GM12878 (cell line): ENCODE data around the gene RIN2. TPM values are rescaled to one million over a fixed set of nuclear protein-coding genes. Genes with fewer than 3 reads are reported as not detected.

Source experiments
- ATAC-seq: fragments of 200-7000 bp; cut with Tn5 transposase; 3 replicates; pipeline ENCODE4 v1.9.1; 2020; ENCODE audit warnings: mild to moderate bottlenecking, moderate library complexity
- BruUV-seq: library from RNA; stranded (reverse); fragments of 400-500 nt; replicated peaks from 2 replicates; lab custom pipeline; 2021; lab: Mats Ljungman, UMichigan
- CTCF ChIA-PET: fragments of 300-600 bp; sonication (Branson Sonifier 250); formaldehyde crosslinking; extraction: SDS; loops from one replicate; lab custom pipeline; 2021; ENCODE audit warnings: inconsistent platforms; lab: Yijun Ruan, JAX
- POLR2A ChIA-PET: fragments of 350-600 bp; formaldehyde crosslinking; extraction: SDS; loops from one replicate; lab custom pipeline; 2021; ENCODE audit warnings: inconsistent platforms; lab: Charles Lee
- RAD21 ChIA-PET: fragments of 300-600 bp; sonication (Branson Sonifier 250); formaldehyde crosslinking; loops from one replicate; lab custom pipeline; 2023; ENCODE audit warnings: antibody characterized with exemption; ENCODE audit not compliant: unreplicated experiment; lab: Charles Lee
- SMC1A ChIA-PET: fragments of 300-600 bp; sonication (Branson Sonifier 250); formaldehyde crosslinking; loops from one replicate; lab custom pipeline; 2023; ENCODE audit not compliant: unreplicated experiment, uncharacterized antibody; lab: Charles Lee
- DNase-seq: peaks from one replicate; pipeline ENCODE4 v3.0.0-alpha.2; 2011; ENCODE audit warnings: low read depth, low spot score
- FAIRE-seq: peaks from 3 replicates; lab custom pipeline; 2011; peaks lifted over from hg19 to GRCh38; lab: Jason Lieb, UNC
- H2AFZ ChIP-seq: 2 replicates; pipeline ENCODE4 v1.6.0; 2011; ENCODE audit warnings: low read depth, low read length, control low read depth; ENCODE audit not compliant: control insufficient read depth
- H3K27ac ChIP-seq: 2 replicates; pipeline ENCODE4 v1.5.1; 2011; ENCODE audit warnings: control low read depth; ENCODE audit not compliant: control insufficient read depth, insufficient read depth
- H3K27me3 ChIP-seq, 2 experiments: replicated peaks in 1 of 2; 2 replicates each; pipeline versions ENCODE4 v1.6.0 to v1.6.1; 2011; ENCODE audit warnings: low read length in 1 of 2; ENCODE audit not compliant: control insufficient read depth in 2 of 2, insufficient read depth in 2 of 2
- H3K36me3 ChIP-seq, 2 experiments: 2 replicates each; pipeline ENCODE4 v1.5.1; 2011; ENCODE audit warnings: low read length in 1 of 2; ENCODE audit not compliant: control insufficient read depth in 2 of 2, insufficient read depth in 2 of 2
- H3K4me1 ChIP-seq: 2 replicates; pipeline ENCODE4 v1.6.1; 2011; ENCODE audit warnings: mild to moderate bottlenecking, low read length, moderate library complexity, mixed read lengths; ENCODE audit not compliant: control insufficient read depth, insufficient read depth
- H3K4me2 ChIP-seq: 2 replicates; pipeline ENCODE4 v1.6.0; 2011; ENCODE audit warnings: control low read depth; ENCODE audit not compliant: control insufficient read depth, insufficient read depth
- H3K4me3 ChIP-seq: fragments of 200-600 bp; sonication (generic); 2 replicates; pipeline ENCODE4 v1.5.1; 2016
- H3K79me2 ChIP-seq: 2 replicates; pipeline ENCODE4 v1.6.0; 2011; ENCODE audit warnings: low read length; ENCODE audit not compliant: control insufficient read depth, insufficient read depth
- H3K9ac ChIP-seq: 2 replicates; pipeline ENCODE4 v1.8.0; 2011; ENCODE audit warnings: low read length, control low read depth, mixed read lengths; ENCODE audit not compliant: control insufficient read depth, insufficient read depth
- H3K9me3 ChIP-seq: replicated peaks from 3 replicates; pipeline ENCODE4 v1.5.1; 2011; ENCODE audit warnings: mild to moderate bottlenecking, low read length; ENCODE audit not compliant: control insufficient read depth, insufficient read depth
- H4K20me1 ChIP-seq: 2 replicates; pipeline ENCODE4 v1.6.0; 2011; ENCODE audit not compliant: control insufficient read depth, insufficient read depth
- BCL11A ChIP-seq: IDR thresholded peaks from 2 replicates; pipeline ENCODE4 v1.6.1; 2011; ENCODE audit warnings: low read depth, low read length
- BCL3 ChIP-seq: IDR thresholded peaks from 2 replicates; pipeline ENCODE4 v1.6.1; 2011; ENCODE audit warnings: borderline replicate concordance, low read depth, mild to moderate bottlenecking, moderate library complexity, low read length; ENCODE audit not compliant: insufficient read depth, poor library complexity, severe bottlenecking
- CHD2 ChIP-seq: IDR thresholded peaks from 2 replicates; pipeline ENCODE4 v1.6.1; 2011; ENCODE audit warnings: low read depth, low read length, improper control_type of control experiment, borderline replicate concordance
- ELK1 ChIP-seq: IDR thresholded peaks from 2 replicates; pipeline ENCODE4 v1.6.1; 2012; ENCODE audit warnings: low read depth, low read length, improper control_type of control experiment
- ESRRA ChIP-seq: IDR thresholded peaks from 2 replicates; pipeline ENCODE4 v1.6.1; 2012; ENCODE audit warnings: mild to moderate bottlenecking, low read length, improper control_type of control experiment
- SMAD1 ChIP-seq: fragments of 450-650 bp; IDR thresholded peaks from 2 replicates; pipeline ENCODE4 v1.6.1; 2018; ENCODE audit warnings: mild to moderate bottlenecking, low read depth; ENCODE audit not compliant: partially characterized antibody
- ZNF687 ChIP-seq: fragments of 450-650 bp; IDR thresholded peaks from 2 replicates; pipeline ENCODE4 v1.6.1; 2017; ENCODE audit warnings: mild to moderate bottlenecking, moderate library complexity
- WGBS: methylation state at CpG from one replicate; pipeline ENCODE4 v1.1.6; 2016; ENCODE audit warnings: low lambda C conversion rate; ENCODE audit not compliant: insufficient replicate concordance, insufficient coverage; ENCODE audit errors: missing lambda C conversion rate; 5-methylcytosine and 5-hydroxymethylcytosine counted together
- in situ Hi-C: fragments of 300-500 bp; cut with MboI; formaldehyde crosslinking; loops from 9 replicates; pipeline ENCODE4 v1.14.3; 2018; ENCODE audit warnings: mixed read lengths
- intact Hi-C: fragments of 100-400 bp; cut with micrococcal nuclease; formaldehyde crosslinking; loops from one replicate; pipeline ENCODE4 v1.14.2; 2022; ENCODE audit not compliant: unreplicated experiment
- polyA plus RNA-seq, 11 experiments: library from polyadenylated mRNA; depleted of rRNA in 4 of 11; unstranded in 6 of 11; stranded (reverse) in 5 of 11; fragments of >200 nt; fragmentation: Nextera tagmentation in 4 of 11; fragmentation: Illumina TruSeq in 1 of 11; extraction: Ambion mirVana in 4 of 11; extraction: Trizol in 1 of 11; gene quantifications; 1 replicate in 1 of 11; 2 replicates in 10 of 11; pipeline versions ENCODE4 v1.2.1 to v1.2.3, GENCODE V29; 2011 to 2016; ENCODE audit warnings: inconsistent platforms in 2 of 11, missing spikeins in 2 of 11, low read depth in 1 of 11
- total RNA-seq, 4 experiments: library from RNA; depleted of rRNA in 3 of 4; stranded (reverse); fragments of >200 nt in 3 of 4; fragmentation: Illumina TruSeq in 1 of 4; extraction: Trizol in 1 of 4; gene quantifications; 2 replicates each; pipeline versions ENCODE4 v1.2.1 to v1.2.3, GENCODE V29; 2013 to 2021

Gene RIN2
- total and polyA plus RNA-seq, 10 of the 15 experiments (the other 5 are each of a cell fraction or from before 2014, with no cell fraction given): 0.68 to 8.5 (median 4.5) TPM

- Histone ChIP-seq H3K9ac (no peak overlapping the region), H3K4me2 (no peak overlapping the region), H3K9me3 (no peaks in the 10 kb centered on the region), H3K36me3 (no peaks in the 10 kb centered on the region), H3K79me2 (no peaks in the 10 kb centered on the region), H3K4me3 (no peak overlapping the region), H4K20me1 (no peaks in the 10 kb centered on the region)
- in situ Hi-C loops: no loop called here
- ChIA-PET SMC1A (interaction anchor here (1.1 to 2.1 kb wide), 3 partner anchors 36 to 260 kb away, joined by 3 to 8 read pairs (median 4); partner anchors contain the start of genes CFAP61 and CRNKL1), CTCF (interaction anchor here (2.3 to 10.8 kb wide), 2 partner anchors 36 to 99 kb away, joined by 5 to 89 read pairs; no protein-coding TSS in a partner anchor)
- WGBS: 27% methylated on average over 2 of the region's 2 CpGs
- ATAC-seq (no peak), DNase-seq (no peak), FAIRE-seq (no peak)
- BruUV-seq: no TSS peak
- intact Hi-C loops: no loop called here
- TF ChIP-seq BCL11A (no peak), ELK1 (no peak), BCL3 (no peak), ZNF687 (no peak), CHD2 (no peak), ESRRA (no peak), SMAD1 (no peak)
- TF ChIP-seq, all 136 proteins: peak for 0
- POLR2A ChIA-PET: no interaction called here
- H2AFZ ChIP-seq: no peak overlapping the region
- no peaks in the 10 kb centered on the region; a peak in 1 of 4 replicates for H3K27me3 ChIP-seq
- H3K27ac ChIP-seq: no peak overlapping the region
- RAD21 ChIA-PET: no interaction called here
- no peaks in the 10 kb centered on the region for H3K4me1 ChIP-seq
Observed at GRCh38 chr20:19791887-19792286, 33.8 kb downstream of the RIN2 start.
